Stimulated activated CD8-positive, alpha-beta memory T cell treated with anti-CD3 and anti-CD28 coated beads, Interleukin-2, amount 100 ng/mL, for 48 hours (primary cell): ENCODE data around the gene SRCAP.
"Not testable (repeated sequence)": the region's sequence is repeated elsewhere in the genome, so short reads cannot be mapped to it uniquely, and the experiment has no call there.

Source experiments
- DNase-seq, 2 donors: peaks; one replicate each; pipeline ENCODE4 v3.0.0-alpha.2; 2020; ENCODE audit warnings: low read depth in 2 of 2

Gene SRCAP

DNA sequence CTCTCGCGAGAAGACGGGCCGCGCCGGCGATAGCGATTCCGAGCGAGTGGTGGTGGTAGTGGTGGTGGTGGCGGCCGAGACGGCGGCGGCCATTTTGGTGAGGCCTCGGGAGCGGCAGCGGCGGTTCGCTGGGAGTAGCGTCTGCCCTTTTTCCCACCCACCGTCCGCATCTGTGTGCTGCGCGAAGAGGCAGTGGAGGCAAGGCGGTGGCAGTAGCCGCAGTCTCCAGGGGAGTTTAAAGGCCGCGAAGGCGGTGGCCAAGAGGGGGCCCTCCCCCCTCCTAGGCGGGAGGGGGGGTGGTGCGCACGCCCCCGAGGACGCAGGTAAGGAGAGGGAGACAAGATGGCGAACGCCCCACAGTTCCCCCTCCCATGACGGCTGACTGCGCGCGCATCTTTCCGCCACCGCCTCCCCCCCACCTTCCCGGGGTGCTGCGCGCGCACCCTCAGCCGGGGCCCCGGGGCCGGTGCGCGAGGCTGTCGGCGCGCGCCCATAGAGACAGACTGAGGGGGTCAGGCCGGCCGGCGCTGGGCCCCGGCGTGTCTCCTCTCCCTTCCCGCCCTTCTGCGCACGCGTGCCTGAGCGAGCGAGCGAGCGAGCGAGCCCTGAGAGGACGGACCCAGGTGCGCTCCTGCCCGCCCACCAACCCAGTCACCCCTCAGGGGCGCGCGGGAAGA lies 694 bp upstream of the SRCAP start:
- peak; percentile 97 for DNase-seq

DNA sequence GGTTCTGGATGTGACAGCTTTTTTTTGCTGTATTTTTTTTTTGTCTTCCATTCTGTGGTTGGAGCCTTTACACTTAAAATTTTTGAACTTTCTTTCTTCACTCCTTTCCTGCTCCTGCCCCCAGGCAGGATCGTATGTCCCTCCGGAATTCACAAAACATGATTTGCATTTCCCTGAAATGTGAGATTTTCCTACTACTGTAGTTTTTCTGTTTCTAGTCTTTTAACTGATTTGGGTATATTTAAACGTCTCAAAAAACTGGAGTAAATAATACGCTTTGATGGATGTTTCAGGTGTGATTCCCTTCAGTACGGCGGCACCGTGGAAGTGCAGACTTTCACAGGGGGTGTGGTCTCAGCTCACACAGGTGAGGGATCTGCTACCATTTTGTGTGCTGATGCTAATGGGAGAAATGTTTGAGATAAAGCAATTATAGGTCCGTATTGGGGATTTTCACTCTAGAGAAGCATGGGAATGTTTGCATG lies 686 bp downstream of the SRCAP start:
- no peak for DNase-seq

GRCh38 chr16:30700491-30700890 lies 1.5 kb downstream of the SRCAP start:
- DNase-seq, result no peak

DNA sequence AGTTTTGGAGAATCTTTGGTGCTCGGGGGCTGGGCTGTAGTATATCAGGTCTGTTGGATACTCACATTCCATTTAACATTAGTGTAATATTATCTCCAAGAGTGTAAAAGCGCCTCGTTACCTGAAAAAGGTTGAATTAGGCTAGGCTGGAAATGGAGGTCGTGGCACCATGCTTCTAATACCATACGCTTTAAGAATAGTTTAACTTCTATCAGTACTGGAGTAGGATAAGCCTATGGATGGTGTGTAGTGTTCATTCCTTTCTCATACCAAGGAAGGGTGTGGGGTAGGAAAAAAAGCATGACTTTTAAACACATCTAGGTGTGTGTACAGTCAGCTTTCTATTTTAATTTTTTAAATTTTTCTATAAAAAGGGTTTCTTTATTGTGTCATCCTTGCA lies 2.0 kb downstream of the SRCAP start:
- DNase-seq, result no peak

DNA sequence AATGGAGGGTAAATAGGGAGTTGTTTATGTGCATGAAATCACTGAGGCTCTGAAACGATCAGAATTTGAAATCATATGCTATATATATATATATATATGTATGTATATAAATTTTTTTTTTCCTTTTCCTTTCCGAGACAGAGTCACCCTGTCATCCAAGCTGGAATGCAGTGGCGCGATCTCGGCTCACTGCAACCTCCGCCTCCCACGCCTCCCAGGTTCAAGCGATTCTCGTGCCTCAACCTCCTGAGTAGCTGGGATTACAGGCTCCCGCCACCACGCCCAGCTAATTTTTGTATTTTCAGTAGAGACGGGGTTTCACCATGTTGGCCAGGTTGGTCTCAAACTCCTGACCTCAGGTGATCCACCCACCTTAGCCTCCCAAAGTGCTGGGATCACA lies 4.1 kb downstream of the SRCAP start:
- DNase-seq, result not testable (repeated sequence)

DNA sequence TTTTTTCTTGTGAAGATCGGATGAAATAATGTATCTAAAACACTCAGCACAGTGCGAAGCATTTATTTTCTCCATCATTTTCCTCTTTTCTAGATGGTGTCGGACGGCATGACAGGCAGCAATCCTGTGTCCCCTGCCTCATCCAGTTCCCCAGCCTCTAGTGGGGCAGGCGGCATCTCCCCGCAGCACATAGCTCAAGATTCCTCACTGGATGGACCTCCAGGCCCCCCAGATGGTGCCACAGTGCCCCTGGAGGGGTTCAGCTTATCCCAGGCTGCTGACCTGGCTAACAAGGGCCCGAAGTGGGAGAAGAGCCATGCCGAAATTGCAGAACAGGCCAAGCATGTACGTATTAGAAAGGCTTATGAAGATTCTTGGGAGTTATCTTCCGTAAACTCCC lies 5.0 kb downstream of the SRCAP start:
- no peak for DNase-seq

- DNase-seq, result no peak
These were observed 7.1 kb downstream of the SRCAP start for GRCh38 chr16:30706046-30706445.

DNA sequence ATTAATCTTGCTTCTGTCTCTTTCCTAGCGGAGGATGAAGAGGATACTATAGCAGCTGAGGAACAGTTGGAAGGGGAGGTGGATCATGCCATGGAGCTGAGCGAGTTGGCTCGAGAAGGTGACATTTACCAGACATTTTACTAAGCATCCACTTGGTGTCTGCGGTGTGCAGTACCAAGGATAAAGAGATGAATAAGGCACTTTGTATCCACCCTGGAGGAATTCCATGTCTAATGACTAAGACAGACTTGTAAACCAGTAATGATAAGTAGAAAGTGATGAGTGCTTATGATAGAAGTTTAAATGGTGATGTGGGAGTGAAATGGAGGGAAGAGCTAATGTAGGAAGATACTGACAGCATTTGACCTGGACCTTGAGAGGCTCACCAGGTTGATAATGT lies 12.0 kb downstream of the SRCAP start:
- no peak for DNase-seq

DNA sequence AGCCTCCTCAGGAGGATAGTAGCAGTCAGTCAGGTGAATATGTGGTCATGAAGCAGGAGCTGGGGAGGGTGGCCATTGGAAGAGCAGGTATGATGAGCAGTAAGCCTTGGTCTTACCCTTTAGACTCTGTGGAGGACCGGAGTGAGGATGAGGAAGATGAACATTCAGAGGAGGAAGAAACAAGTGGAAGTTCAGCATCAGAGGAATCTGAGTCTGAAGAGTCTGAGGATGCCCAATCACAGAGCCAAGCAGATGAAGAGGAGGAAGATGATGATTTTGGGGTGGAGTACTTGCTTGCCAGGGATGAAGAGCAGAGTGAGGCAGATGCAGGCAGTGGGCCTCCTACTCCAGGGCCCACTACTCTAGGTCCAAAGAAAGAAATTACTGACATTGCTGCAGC lies 12.7 kb downstream of the SRCAP start:
- DNase-seq, result no peak

- no peak for DNase-seq
These were observed 16.9 kb downstream of the SRCAP start for GRCh38 chr16:30715750-30716445.

GRCh38 chr16:30720086-30720485 lies 21.1 kb downstream of the SRCAP start:
- DNase-seq, result no peak

- DNase-seq, result no peak
These were observed 21.7 kb downstream of the SRCAP start for GRCh38 chr16:30720694-30721093.

DNA sequence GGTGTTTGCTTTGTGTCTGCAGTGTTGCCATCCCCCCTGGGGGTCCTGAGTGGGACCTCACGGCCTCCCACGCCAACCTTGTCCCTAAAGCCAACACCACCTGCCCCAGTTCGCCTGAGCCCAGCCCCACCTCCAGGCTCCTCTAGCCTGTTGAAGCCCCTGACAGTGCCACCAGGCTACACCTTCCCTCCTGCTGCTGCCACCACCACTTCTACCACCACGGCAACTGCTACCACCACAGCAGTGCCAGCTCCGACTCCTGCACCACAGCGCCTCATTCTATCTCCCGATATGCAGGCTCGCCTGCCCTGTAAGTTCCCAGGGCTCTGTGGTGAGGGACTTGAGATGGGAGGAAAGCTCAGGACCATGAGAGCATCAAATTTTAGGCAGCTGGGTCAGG lies 22.2 kb downstream of the SRCAP start:
- no peak for DNase-seq

DNA sequence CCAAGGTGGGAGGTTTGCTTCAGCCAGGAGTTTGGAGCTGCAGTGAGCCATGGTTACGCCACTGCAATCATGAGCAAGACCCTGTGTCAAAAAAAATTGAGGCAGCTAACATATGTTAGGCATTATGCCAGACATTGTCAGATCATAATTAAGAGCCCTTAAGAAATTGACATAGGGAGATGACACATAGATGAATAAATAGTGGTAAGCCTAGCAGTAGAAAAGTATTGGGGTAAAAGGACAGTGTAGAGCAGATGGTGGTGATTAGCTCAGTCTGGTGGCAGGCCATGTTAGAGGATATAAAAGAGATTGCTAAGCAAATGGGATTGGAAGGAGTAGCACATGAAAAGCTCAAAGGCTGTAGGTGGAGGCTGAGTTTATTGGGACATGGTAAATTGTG lies 22.6 kb downstream of the SRCAP start:
- DNase-seq, result no peak

- no peak for DNase-seq
These were observed 23.5 kb downstream of the SRCAP start for GRCh38 chr16:30722443-30722842.

- no peak for DNase-seq
These were observed 23.9 kb downstream of the SRCAP start for GRCh38 chr16:30722916-30723315.

- no peak for DNase-seq
These were observed 24.9 kb downstream of the SRCAP start for GRCh38 chr16:30723725-30724355.

- no peak for DNase-seq
These were observed 25.9 kb downstream of the SRCAP start for GRCh38 chr16:30724641-30725417.

DNA sequence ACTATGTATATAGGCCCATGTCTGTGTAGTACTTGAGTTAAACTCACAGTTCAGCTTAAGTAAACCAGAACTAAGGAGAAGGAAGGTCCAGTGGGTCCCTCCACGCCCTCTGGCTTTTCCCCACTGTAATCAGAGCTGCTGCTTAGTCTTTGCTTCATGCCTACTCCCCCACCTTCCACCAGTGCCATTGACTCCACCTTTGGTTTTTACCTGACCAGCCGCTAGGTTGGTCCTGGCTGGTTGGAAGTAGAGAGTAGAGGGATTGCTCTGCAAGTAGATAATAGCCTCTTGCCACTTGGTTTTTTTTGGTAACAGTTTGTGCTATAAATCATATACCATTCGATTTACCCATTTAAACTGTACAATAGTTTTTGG lies 26.4 kb downstream of the SRCAP start:
- DNase-seq, result no peak

DNA sequence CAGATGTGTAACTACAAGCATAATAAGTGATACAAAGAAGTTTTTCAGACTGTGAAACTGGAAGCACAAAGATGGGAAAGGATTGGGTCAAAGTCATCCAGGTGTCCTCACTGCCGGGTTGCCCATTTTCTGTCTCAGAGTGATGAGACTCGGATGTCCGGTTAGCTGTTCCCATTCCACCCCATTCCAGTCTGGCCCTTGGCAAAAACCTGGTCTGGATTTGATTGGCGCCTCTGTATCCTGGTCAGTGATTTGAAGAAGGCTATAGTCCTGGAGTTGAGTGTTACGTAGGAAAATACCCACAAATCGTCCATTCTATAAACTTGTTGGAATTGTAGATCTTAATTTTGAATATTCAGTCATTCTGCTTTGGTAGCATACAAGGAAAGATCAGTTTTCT lies 29.4 kb downstream of the SRCAP start:
- no peak for DNase-seq

DNA sequence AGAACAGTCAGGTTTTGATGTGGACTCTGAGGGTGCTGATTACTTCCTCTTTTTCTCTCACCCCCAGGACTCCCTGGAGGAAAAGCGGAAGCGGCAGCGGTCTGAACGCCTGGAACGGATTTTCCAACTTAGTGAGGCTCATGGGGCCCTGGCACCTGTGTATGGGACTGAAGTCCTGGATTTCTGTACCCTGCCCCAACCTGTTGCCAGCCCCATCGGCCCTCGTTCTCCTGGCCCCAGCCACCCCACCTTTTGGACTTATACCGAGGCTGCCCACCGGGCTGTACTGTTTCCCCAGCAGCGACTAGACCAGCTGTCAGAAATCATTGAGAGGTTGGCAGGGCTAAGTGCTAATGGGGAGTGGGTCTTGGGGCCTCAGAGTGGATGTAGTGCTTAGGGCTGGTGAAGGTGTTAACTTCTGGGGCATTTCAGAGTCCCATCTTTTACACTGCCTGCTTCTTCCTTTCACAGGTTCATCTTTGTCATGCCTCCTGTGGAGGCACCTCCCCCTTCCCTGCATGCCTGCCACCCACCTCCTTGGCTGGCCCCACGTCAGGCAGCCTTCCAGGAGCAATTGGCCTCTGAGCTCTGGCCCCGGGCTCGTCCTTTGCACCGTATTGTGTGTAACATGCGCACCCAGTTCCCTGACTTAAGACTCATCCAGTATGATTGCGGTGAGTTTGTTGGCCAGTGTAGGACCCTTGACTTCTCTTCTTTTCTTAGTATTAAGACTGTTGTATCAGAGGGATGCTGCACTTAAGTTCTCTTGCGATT lies 30.1 kb downstream of the SRCAP start:
- no peak for DNase-seq

DNA sequence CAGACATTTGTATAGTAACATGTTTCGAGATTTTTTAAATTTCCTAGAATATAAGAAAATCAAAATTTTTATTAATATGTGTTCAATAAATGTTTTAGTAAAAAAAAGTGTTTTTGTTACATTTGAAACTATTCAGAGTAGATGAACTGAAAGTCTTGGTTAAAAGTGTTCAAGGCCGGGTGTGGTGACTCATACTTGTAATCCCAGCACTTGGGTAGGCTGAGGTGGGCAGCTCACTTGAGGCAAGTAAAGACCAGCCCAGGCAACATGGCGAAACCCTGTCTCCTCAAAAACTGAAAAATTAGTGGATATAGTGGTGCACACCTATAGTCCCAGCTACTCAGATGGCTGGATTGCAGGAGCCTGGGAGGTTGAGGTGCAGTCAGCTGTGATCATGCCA lies 32.4 kb downstream of the SRCAP start:
- DNase-seq, result no peak
